NCI-H2081 (cell line): ENCODE results near the gene ACTG1.
A peak's percentile ranks its signal among the peaks of the same experiment; 100 is the strongest.
"Not testable (repeated sequence)": the region's sequence is repeated elsewhere in the genome, so short reads cannot be mapped to it uniquely, and the experiment has no call there.

Experiments
- DNase-seq, 2 experiments: peaks; one replicate each; lab custom pipeline; 2025; lab: John Stamatoyannopoulos, UW

Gene ACTG1

DNA sequence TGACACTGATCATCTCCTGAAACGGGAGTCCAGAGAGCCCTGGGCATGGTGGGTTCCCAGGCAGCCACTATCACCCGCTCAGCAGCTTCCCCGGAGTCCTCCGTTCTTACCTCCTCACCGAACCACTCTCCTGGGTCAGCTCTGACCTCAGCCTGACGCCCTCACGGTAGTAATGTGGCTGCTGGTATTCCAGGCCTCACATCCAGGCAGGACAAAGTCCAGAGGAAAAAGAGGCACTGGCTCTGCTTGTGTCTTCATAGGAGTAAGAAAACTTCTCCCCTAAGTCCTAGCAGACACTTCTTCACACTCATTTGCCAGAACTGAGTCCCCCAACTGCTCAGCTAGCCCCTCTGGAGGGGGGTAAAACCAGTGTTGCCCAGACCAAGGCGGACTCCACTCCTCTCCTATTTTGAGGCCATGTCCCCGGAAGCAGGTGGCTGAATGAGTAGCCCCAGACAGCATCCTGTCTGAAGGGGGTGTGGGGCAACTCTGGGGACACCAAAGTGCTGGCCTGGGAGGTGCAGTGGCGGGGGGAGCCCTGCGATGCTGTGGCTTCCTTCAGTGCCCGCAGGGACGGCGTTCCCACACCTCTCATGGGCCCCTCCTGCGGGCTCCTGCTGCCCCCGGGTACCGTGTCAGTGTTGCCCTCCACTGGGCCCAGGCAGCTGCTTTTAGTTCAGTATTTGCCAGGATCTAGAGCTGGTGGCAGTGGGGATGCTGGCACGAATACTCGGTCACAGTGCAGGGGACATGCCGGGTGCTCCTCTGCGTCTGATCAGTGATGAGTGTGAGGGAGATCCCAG is 20.9 kb upstream of the ACTG1 start:
- DNase-seq = no peak

DNA sequence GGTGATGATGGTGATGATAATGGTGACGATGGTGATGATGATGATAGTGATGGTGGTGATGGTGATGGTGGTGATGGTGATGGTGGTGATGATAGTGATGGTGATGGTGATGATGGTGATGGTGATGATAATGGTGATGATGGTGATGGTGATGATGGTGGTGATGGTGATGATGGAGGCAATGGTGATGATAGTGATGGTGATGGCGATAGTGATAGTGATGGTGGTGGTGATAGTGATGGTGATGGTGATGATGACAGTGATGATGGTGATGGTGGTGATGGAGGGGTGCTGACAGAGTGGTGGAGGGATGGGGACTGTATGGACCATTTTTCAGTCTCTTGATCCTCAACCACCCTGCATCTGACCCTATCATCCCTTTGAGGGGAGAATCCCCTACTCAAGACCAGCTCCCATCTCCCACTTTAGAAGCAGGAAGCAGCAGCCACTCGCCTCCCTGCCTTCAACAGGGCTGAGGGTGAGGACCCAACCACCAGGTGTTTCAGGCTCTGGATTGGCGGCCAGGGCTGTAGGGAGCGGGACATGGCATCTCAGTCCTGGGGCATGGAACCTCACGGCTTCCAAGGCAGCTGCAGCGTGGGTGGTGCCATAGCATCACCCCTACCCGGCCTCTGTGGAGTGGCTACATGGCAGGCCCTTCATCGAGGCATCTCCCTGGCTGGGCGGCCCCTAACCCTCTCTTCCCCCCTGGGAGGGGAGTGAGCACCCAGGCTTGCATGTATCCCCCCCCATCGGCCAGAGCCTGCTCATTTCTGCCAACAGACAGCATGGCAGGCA is 20.1 kb upstream of the ACTG1 start:
- DNase-seq = no peak

DNA sequence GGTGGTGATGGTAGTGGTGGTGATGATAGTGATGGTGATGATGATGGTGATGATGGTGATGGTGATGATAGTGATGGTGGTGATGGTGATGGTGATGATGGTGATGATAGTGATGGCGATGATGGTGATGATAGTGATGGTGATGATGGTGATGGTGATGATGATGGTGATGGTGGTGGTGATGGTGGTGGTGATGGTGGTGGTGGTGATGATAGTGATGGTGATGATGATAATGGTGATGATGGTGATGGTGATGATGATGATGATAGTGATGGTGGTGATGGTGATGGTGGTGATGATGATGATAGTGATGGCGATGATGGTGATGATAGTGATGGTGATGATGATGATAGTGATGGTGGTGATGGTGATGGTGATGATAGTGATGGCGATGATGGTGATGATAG is 19.4 kb upstream of the ACTG1 start:
- DNase-seq = not testable (repeated sequence)

DNA sequence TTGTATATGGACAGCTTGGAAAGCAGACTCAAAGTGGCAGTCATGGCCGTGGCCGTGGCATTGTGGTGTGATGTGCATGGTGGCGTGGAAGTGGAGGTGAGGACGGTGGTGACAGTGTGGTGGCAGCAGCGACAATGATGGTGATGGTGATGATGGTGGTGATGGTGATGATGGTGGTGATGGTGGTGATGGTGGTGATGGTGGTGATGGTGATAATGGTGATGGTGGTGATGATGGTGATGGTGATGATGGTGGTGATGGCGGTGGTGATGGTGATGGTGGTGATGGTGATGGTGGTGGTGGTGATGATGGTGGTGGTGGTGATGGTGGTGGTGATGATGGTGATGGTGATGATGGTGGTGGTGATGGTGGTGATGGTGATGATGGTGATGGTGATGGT is 18.4 kb upstream of the ACTG1 start:
- DNase-seq = not testable (repeated sequence)

DNA sequence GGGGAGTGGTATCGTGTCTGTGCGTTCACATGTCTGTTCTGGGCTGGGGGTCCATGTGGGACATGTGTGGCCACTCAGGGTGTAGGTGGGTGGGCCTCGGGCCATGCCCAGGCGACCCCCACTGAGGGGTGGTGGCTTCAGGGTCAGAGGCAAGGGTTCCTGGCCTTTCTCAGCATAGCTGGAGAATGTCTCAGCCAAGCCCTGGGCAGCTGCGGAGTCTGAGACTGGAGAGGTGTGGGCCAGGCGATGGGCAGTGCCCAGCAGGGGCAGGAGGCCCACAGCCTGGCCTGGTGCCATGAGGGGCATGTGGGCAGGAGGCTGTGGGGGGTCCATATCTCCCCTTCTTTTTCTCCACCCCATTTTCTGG is 16.8 kb upstream of the ACTG1 start:
- no peak for DNase-seq

DNA sequence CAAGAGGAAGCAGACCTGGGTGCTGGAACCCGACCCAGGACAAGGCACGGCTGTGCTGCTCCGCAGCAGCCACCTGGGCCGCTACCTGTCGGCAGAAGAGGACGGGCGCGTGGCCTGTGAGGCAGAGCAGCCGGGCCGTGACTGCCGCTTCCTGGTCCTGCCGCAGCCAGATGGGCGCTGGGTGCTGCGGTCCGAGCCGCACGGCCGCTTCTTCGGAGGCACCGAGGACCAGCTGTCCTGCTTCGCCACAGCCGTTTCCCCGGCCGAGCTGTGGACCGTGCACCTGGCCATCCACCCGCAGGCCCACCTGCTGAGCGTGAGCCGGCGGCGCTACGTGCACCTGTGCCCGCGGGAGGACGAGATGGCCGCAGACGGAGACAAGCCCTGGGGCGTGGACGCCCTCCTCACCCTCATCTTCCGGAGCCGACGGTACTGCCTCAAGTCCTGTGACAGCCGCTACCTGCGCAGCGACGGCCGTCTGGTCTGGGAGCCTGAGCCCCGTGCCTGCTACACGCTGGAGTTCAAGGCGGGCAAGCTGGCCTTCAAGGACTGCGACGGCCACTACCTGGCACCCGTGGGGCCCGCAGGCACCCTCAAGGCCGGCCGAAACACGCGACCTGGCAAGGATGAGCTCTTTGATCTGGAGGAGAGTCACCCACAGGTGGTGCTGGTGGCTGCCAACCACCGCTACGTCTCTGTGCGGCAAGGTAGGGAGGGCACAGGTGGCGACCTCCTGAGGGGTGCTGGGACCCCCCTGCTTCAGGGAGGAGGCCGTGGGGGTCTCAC is 16.2 kb upstream of the ACTG1 start:
- no peak for DNase-seq

DNA sequence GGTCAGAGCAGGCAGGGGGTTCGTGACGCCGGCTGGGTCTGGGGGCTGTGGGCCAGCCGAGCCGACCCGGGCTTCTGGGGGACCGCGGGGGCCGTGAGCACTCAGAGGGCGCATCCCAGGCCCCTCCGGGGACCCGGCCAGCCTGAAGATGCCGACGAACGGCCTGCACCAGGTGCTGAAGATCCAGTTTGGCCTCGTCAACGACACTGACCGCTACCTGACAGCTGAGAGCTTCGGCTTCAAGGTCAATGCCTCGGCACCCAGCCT is 15.7 kb upstream of the ACTG1 start:
- DNase-seq = no peak

DNA sequence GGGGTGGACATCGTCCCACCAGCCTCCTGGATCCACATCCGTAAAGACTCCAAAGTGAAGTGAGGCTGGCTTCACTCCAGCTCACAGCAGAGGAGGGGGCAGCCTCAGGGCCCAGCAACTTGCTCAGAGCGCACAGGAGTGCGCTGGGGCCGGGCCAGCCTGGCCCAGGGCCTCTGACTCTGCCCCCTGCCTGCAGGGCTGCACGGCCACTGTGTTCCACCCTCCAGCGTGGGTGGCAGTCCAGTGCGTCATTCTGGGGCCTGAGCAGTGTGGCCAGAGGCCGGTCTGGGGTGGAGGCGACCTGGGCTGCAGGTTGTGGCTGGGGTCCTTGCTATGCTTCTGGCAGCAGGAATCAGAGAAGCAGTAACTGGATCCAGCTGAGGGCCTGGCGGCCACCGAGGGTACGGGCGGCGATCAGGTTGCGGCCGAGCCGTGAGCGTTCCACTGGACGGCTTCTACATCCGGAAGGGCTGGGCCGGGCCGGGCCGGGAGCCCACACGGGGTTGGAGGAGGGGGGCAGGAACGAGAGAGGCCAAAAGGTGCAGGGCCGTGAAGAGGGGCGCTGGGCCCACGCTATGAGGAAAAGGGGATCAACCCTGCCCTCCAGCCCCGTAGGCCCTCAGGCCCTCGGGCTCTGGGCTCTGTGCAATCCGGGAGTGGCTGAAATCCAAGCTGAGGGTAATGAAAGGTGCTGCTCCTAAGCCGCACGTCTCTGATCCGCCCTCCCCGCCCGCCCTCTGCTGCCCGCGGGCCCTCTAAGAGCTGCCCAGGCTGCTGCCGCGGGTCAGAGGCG is 15.2 kb upstream of the ACTG1 start, which contains the start of gene FSCN2:
FSCN2 (plus strand) TSS at position 787 of the 793 bp plus-strand sequence. CDS start 155 bp downstream, outside the sequence.
- no peak for DNase-seq

DNA sequence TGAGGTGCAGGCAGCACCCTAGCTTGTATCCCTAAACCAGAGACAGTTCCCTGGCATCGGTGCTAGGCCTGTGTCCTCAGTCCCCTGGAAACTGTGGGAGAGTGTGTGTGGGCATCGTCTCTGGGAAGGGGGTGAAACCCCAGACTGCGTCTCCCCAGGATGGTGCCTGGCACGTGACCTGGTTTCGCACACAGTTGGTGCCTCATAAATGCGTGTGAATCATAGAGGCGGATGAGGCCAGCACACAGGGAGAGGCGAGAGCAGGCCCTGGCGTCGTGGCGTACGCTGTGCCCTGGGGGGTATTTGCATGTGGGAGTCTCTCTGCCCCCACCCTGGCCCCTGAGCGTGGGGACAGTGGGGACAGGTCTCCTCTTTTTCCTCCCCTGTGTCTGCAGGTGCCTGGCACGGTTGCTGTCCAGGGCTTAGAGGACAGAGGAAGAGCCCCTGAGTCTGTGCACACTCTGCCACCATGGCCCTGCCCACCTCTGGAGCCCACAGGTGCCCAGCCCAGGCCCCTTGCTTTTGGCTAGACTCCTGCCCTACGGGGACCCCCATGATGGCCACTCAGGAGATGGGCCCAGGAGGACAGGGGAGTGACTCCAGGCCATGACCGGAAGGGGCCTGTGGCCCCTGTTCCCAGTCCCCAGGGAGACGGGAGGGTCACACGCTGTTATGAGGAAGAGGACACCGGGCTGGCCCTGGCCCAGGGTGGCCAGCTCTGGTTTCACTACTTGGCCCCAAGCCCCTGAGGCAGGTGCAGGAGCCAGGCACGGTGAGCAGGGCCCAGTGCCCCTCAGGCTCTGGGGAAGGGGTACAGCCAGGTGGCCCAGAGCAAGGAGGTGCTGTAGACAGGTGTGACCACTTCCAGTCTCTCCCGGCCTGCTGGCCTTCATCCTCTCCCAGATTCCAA is 14.3 kb upstream of the ACTG1 start:
- no peak for DNase-seq

DNA sequence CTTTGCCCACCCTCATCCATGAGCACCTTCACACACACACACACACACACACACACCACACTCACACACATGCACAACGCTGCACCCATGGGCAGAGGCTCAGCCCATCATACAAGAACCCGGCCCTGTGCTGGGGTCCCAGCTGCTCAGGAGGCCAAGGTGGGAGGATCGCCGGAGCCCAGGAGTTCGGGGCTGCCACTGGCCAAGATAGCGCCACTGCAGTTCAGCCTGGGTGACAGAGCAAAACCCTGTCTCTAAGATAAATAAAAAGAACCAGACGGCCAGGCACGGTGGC is 12.2 kb upstream of the ACTG1 start:
- DNase-seq = no peak

DNA sequence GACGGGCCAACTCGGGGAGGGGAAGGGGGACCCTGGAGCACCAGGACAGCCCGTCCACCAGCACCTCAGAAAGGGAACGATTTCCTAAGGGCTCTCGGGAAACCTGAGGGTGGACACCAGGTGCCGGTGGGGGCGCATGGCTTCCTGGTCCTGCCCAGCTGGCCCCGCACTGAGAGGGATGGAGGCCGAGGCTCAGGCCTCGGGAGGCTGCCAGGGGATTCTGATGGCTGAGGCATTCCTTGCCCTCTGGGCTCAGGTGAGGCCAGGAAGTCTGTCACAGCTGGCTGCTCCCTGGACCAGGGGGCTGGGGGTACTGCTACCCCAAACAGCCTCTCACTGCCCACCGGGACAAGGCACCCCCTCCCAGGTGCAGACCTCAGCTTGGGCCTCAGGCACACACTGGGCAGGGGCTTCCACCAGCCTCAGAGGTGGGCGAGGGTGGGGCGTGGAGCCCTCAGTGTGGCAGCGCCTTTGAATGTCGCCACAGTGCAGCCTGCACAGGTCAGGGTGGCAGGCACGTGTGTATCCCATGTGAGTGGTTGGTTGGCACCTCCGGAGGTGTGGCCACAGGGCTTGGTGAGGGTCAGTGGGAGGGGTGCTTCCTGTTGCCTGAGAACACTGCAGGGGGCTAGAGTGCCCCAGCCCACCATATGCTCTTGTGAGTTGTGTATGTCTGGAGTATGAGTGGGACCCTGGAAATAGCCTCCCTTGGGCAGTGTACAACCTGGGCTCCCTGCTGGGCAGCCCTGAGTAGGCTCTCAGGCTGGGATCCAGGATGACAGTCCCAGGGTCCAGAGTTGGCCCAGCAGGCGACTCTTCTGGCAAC is 11.7 kb upstream of the ACTG1 start:
- DNase-seq = no peak

DNA sequence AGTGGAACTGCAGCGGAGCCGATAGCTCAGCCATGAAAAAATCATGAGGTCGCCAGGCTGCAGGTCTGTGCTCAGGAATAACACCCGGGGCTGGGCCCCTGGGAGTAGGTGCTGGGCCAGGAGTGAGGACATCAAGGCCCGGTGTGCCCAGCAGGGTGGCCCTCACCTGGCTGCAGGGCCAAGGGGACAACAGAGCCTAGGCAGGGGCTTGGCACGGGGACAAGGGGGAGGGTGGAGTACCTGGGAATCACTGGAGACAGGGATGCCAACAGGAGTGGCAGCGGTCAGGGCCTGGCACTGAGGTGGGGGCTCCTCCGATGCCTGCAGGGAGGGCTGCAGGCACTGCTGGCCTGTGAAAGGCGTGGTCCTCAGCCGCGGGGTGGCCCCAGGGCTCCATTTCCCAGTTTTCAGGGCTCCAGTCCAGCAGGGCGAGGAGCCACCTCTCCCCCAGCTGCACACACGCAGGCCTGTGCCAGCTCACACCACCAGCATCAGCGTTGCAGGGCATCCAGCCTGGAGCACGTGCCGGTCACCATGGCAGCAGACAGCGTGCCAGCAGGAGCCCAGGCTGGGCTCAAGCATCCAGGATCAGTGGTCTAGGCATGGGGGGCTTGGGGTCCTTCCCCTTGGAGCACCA is 10.9 kb upstream of the ACTG1 start:
- peak; percentile 66 to 88 for DNase-seq

DNA sequence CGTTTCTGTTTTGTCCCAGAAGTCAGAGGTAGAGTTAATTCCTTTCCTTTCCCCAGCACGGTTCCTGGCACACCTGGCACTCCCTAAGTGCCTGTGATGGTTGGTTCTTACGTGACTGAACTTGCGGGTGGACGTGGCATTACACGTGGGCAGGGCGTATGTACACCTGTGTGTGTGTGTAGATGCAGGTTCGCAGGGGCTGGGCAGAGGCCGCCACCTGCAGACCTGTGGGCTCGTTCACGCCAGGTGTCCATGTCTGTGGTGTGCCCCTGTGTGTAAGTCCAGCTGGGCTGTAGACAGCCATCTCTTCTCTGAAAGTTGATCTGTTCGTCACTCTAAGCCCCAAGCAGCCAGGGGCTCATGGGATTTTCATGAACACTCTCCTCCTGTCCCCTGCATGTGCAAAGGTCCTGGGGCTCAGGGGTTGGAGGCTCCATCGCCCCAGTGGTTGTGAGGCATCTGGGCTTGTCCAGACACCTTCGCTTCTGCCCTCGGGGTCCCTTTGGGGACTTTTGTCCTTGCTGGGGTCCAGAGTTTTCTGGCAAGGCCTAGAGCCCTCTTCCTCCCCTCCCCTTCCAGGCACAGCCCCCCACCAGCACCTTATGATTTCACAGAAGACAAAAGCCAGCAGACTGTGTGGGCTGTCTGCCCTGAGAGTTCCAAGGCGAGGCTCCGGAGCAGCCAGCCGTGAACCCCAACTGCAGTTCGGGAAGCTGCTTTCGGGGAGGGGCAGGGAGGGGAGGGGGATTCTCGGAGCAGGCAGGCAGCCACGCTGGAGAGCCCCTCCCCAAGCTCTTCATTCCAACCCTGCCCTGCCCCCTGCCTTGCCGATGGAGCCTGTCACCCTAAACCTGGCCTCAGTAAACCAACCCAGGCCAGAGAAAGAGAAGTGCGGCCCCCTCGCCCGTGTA is 10.1 kb upstream of the ACTG1 start:
- DNase-seq = no peak

DNA sequence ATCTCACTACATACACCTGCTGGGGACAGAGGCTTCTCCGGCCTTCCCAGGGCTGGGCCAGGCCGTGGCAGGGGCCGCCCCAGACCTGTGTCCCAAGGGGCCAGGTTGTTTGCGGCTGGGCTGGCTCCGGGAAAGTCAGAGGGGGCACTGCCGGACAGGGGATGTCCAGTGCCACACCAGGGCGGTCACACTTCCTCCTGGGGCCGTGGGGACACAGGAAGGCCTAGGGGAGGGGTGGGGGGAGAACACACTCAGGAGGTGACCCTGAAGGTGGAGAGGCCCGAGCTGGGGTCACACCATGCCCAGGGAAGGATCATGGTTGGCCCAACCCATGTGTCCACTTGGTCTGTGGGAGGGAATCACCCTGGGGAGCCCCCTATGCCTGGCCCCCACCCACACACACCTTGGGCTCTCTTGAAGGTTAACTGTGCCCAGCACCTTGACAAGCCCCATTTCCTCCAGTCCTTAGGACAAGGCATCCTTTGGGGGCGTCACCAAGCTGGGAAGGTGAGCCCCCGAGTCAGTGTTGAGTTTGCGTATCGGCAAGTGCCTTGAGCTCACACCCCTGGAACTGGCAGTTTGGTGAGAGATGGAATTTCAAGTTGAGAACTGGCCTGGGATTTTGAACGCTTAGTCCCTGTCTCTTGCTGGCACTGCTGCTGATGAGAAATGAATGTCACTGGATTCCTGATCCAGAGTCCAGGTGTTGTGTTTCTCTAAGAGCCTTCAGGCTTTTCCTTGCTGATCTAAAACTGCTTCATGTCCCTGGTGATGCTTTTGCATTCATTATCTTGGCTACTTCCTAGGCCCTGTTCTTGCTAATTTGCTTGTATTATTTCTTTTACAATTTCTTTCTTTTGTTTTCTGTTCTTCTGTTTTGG is 7.7 kb upstream of the ACTG1 start:
- DNase-seq = no peak

DNA sequence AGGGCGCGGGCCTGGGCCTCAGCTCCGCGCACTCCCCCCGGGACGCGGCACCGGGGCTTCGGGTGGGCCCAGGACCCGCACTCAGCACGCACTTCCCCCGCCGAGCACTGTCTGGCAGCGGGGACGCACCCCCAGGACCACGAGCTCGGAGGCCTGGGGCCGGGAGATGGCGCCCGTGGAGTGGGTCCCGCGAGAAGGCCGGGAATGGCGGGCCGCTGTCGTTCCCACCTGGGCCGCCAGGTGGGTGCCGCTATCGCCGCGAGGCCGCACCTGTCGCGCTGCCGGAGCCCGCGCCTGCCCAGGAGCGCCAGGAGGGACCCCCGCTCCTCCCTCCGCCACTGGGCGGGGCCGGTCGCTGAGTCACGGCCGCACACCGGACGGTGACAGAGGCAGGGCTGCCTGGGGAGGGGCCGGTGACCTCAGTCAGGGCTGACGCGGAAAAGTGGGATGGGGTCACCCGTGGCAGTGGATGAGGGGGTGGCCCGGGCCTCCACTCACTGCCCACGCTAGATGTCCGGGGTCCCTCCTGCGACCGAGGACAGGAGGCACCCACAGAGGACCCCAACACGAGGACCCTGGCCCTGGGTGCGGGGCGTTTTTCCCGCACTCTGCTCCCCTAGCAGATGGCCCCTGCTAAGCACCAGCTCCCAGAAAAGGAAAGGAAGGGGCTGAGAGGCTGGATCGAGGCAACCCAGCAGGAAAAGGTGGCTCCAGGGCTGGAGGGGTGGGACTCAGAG is 6.9 kb upstream of the ACTG1 start:
- DNase-seq = peak; percentile 69 to 80

DNA sequence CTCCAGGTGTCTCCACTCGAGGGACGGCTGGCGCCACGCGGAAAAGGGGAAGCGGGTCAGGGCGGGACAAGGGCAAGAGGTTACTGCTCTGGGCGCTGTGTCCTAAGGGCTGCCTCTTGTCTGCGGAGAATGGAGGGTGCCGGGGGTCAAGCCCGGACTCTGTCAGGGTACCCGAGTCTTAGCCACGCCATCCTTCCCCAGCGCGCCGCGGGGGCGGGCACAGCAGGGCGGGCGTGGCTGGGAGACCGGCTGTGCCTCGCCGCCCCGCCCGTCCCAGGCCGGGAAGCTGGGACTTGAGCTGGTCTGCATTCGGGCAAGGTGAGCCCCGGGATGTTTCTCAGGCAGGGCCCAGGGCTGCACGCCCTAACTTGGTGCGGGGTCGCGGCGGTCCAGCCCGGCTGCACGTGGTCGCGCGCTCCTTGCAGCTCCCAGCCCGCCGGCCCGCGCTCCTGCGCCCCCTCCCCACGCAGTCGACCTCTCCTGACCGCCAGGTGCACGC is 6.2 kb upstream of the ACTG1 start:
- peak in 1 of 2 experiments; percentile 52 for DNase-seq
